GM19240 (cell line): ENCODE results near the gene SH3BGRL.
"Not testable (repeated sequence)": the region's sequence is repeated elsewhere in the genome, so short reads cannot be mapped to it uniquely, and the experiment has no call there.

Experiments used
- DNase-seq: peaks from one replicate; pipeline ENCODE4 v3.0.0; 2011; ENCODE audit warnings: low spot score; ENCODE audit not compliant: insufficient read length

The SH3BGRL gene

DNA sequence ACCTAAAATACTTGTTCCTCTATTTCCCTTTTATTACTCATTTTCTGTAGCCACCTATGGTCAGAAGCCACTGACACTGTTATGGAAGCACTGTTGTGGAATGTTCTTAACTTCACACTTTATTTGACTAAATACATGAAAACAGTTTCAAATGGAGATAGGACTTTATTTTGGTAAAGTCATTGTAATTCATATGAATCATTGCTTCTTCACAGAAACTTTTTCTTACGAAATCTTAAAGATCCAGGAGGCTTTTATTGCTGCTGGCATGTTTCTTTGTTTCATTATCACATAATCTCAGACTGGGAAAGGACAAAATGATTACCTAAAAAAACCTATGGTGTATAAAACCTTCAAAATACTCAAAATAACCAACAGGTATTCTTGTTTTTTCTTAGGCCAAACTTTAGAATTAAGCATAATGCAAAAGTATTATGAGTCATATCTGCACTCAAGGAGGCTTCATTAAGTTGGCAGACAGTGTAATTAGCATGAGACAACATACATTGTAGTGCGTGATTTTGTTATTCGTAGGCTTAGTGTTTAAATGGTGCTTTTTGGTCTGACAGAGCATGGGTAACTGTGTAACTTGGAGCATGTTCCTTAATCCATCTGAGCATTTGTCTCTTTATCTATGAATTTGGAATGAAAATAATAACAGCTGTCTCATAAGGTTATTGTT, 58.0 kb downstream of the SH3BGRL start:
- DNase-seq, result no peak

DNA sequence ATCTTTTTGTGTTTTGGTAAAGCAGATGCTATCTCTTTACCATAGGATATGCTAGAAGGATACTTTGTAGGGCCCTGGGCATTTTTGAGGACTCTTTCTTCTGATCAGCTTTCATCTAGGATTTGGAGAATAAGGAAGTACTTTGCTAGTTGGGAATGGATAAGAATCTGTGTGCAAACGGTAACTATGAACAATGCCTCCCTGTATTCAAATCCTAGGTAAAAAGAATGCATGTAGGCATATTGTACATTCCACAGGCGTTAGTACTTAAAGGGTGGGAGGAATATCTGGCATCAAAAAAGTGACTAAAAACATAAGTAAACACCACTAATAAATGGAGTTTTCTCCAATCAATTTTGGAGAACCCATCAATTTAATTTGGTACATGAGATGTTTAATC, 59.7 kb downstream of the SH3BGRL start:
- no peak for DNase-seq

DNA sequence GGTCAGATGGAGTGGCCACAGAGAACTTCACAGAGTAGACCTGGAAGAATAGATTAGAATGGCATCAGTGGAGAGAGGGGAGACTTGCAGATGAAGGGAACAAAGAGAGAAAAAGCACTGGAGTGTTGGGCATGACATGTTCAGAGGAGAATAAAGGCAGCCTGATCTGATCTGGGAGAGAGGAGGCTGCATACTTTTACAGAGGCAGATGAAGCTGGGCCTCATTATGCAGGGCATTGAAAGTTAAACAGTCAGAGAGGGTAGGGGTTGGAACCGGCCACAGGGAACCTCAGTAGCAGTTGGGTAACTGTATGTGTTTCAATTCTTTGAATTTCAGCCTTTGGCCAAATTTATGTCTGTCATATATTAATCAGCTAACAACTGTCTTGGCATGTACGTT, 61.2 kb downstream of the SH3BGRL start:
- DNase-seq, result no peak

DNA sequence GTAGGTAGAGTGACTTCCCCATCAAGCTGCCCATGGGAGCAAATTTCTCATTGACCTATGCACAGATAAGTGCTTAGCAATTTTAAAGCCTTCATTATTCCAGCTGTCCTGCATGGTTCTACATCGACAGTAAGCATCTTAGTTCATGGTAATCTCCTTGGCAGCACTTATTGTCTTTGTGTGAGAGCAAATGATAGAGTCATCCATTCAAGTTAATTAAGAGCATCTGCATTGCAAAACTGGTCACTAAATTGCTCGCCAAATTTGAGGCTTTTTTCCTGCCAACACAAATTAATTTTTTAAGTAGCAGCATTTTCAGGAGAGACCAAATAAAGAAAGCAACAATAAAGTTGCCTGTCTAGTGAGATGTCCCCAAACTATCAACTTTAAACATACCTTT, 76.7 kb downstream of the SH3BGRL start:
- no peak for DNase-seq

DNA sequence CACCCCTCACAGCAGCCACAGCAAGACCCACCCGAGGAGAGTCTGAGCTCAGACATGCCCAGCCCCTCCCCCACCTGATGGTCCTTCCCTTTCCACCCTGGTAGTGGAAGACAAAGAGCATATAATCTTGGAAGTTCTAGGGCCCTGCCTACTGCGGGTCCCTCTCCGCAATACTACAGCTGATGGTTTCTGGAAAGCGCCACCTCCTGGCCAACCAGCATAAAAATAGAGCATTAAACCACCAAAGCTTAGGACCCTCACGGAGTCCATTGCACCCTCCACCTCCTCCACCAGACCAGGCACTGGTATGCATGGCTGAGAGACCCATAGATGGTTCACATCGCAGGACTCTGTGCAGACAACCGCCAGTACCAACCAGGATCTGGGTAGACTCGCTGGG, 78.2 kb downstream of the SH3BGRL start:
- DNase-seq, result no peak

DNA sequence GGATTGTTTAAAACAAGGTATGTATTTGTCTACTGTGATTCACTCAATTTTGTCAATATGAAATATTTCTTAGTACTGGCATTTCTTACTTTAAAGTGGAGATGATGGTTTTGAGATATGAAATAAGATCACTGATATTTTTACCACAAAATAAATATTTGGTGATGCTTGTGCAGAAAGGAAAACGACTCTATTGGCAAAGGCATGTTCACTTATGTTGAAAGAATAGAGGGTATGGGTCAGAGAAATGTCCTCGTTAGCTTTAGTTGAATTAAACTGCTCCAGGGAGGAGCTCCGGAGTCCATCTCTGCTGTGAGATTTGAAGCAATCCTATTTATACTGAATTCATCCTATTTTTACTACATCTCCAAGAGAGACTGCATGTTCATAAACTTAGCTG, 84.2 kb downstream of the SH3BGRL start:
- no peak for DNase-seq

- no peak for DNase-seq
Measured at GRCh38 chrX:81286608-81287007, 84.7 kb downstream of the SH3BGRL start.

DNA sequence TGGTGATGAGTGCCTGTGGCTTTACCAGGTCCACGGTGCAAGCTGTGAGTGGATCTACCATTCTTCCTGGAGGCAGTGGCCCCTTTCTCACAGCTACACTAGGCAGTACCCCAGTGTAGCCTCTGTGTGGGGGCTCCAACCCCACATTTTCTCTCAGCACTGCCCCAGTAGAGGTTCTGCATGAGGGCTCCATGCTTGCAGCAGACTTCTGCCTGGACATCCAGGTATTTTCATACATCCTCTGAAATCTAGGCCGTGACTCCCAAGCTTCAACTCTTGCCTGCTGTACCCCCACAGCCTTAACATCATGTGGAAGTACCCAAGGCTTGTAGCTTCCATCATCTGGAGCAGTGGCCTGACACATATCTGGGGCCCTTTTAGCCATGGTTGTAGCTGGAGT, 90.1 kb downstream of the SH3BGRL start:
- DNase-seq, result no peak

GRCh38 chrX:81294101-81294500, 92.2 kb downstream of the SH3BGRL start:
- no peak for DNase-seq

DNA sequence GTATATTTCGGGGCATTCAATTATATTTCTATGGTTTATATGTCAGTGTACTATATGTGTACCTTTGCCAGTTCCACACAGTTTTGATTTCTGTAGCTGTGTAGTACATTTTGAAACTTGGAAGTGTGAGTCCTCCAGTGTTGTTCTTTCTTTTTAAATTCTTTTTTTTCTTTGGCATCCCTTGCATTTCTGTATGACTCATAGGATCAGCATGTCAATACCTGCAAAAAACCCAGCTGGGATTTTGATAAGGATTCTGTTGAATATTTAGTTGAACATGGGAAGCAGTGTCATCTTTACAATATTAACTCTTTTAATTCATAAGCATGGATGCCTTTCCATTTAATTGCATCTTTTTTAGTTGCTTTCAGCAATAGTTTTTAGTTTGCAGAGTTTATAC, 100.0 kb downstream of the SH3BGRL start:
- no peak for DNase-seq

GRCh38 chrX:81304563-81304962, 102.7 kb downstream of the SH3BGRL start:
- DNase-seq, result no peak

- no peak for DNase-seq
Measured at GRCh38 chrX:81305240-81305639, 103.3 kb downstream of the SH3BGRL start.

- DNase-seq, result no peak
Measured at GRCh38 chrX:81308086-81308829, 106.4 kb downstream of the SH3BGRL start.

- DNase-seq, result no peak
Measured at GRCh38 chrX:81316163-81316562, 114.3 kb downstream of the SH3BGRL start.

DNA sequence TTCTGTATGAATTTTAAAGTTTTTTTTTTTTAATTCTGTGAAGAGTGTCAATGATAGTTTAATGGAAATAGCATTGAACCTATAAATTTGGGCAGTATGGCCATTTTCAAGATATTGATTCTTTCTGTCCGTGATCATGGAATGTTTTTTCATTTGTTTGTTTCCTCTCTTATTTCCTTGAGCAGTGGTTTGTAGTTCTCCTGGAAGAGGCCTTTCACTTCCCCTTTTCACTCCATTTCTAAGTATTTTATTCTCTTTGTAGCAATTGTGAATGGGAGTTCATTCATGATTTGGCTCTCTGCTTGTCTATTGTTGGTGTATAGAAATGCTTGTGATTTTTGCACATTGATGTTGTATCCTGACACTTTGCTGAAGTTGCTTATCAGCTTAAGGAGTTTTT, 129.8 kb downstream of the SH3BGRL start:
- DNase-seq, result not testable (repeated sequence)

DNA sequence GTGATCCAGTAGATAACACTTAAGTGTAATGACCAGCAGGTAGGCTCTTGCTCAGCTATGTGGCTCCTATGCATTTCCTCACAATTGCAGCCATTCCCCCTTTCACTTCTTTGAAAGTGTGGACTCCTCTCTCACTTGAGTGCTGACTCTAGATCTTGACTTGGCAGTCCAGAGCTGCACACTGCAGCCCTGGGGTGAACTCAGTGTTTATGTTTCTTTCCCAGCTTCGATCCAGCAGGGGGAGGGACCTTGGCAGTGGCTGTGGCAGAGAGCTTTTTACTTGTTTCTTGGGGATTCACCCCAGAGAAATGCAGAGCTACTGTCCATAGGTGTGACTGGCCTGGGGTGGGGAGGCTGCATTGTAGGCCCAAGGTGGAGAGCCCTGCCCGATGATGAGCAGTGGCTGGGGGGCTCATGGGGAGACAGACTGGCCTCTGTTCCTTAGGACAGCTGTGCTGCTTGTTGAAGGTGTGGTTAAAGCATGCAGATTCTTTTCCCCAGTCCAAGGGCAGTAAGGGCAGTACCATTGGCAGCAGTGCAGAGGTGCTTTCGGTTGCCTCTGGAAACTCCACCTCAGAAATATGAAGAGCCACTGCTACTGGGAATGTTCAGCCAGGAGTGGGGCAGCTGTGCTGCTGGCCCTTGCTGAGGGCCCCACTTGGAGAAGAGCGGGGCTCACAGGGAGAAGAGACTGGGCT, 134.7 kb downstream of the SH3BGRL start:
- no peak for DNase-seq

GRCh38 chrX:81337805-81338204, 135.9 kb downstream of the SH3BGRL start:
- no peak for DNase-seq

DNA sequence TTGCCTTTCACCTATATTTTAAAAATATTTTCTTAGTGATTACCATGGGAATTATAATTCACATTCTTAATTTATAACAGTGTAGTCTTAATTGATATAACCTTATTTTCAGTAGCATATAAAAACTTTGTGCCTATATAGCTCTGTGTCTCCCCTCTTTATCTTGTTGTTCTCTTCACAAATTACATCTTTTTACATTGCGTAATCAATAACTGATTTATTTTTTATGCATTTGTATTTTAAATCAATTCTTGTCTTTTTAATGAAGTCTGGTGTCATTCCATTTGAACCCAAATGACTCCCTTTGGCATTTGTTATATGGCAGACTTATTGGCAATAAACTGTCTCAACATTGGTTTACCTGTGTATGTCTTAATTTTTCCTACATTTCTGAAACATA, 137.0 kb downstream of the SH3BGRL start:
- DNase-seq, result no peak

DNA sequence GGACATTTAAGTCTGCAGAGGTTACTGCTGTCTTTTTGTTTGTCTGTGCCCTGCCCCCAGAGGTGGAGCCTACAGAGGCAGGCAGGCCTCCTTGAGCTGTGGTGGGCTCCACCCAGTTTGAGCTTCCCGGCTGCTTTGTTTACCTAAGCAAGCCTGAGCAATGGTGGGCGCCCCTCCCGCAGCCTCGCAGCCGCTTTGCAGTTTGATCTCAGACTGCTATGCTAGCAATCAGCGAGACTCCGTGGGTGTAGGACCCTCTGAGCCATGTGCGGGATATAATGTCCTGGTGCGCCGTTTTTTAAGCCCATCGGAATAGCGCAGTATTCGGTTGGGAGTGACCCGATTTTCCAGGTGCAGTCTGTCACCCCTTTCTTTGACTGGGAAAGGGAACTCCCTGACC, 143.4 kb downstream of the SH3BGRL start:
- not testable (repeated sequence) for DNase-seq
